HG02943 (cell line): Measurements from ENCODE around the gene PLEKHM2.
"Not testable (repeated sequence)": the region's sequence is repeated elsewhere in the genome, so short reads cannot be mapped to it uniquely, and the experiment has no call there.

Source experiments
- ATAC-seq: cut with Tn5 transposase; IDR thresholded peaks from one replicate; pipeline ENCODE4 v1.9.1; 2021; ENCODE audit warnings: mild to moderate bottlenecking, low read depth, moderate library complexity; ENCODE audit not compliant: unreplicated experiment

The PLEKHM2 gene

DNA sequence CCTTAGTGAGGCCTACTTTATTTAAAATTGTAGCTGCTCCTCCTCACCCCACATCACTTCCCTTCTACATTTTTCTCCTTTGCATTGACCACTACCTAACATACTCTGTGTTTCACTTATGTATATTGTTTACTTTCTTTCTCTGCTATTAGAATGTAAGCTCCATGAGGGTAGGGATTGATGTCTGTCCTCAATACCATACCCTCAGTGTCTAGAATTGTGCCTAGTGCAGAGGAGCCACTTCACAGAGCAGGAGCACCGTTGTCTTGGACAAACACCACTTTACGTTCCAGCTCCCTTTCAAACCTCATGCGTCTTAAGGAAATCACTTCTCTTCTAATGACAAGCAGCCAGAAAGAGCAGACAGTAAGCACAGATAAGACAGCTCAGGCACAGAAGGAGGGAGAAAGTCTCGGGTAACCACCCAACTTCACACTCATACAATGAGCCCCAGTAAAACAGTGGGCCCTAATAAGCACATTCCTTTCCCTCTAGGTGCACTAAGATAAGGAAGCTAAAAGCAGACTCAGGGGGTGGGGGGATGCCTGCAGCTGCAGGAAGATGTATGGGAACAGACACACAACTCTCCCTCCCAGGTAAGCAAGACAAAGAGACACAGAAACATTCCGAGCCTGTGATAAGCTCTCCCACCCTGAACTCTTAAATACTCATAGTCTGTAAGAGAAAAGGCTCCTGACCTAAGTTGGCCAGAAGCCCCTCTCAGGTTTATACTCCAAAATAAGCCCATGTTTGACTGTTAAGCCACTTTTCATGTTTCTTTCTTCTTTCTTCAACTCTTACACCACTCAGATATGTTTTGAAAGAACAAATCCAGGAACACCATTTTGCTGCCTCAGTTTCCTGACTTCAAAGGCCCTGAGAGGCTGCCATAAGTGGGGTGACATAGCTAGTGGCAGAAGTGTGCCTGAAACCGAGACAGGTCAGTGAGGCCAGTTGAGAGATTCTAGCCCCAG is 7.1 kb upstream of the PLEKHM2 start:
- ATAC-seq = no peak

DNA sequence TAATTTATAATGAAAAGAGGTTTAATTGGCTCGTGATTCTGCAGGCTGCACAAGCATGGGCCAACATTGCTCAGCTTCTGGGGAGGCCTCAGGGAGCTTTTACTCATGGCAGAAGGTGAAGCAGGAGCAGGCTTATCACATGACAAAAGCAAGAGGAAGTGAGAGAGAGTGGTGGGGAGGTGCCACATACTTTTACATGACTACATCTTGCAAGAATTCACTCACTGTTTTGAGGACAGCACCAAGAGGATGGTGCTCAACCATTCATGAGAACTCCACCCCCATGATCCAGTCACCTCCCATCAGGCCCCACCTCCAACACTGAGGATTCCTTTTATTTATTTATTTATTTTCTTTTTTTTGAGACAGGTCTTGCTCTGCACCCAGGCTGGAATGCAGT is 5.5 kb upstream of the PLEKHM2 start:
- no peak for ATAC-seq

DNA sequence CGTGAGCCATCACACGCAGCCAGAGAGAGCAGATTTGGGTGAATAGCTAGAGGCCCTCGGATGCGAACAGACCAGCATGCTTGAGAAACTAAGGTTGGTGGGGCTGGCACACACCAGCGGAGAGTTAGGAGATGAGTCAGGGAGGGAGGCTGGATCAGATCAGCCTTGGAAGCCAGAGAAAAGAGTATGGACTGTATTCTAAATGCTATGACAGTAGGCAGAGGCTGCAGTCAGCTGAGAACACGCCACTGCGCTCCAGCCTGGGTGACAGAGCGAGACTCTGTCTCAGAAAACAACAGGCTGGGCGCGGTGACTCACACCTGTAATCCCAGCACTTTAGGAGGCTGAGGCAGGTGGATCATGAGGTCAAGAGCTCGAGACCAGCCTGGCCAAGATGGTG is 4.0 kb upstream of the PLEKHM2 start:
- ATAC-seq = no peak

GRCh38 chr1:15680561-15681348 is 3.4 kb upstream of the PLEKHM2 start:
- no peak for ATAC-seq

DNA sequence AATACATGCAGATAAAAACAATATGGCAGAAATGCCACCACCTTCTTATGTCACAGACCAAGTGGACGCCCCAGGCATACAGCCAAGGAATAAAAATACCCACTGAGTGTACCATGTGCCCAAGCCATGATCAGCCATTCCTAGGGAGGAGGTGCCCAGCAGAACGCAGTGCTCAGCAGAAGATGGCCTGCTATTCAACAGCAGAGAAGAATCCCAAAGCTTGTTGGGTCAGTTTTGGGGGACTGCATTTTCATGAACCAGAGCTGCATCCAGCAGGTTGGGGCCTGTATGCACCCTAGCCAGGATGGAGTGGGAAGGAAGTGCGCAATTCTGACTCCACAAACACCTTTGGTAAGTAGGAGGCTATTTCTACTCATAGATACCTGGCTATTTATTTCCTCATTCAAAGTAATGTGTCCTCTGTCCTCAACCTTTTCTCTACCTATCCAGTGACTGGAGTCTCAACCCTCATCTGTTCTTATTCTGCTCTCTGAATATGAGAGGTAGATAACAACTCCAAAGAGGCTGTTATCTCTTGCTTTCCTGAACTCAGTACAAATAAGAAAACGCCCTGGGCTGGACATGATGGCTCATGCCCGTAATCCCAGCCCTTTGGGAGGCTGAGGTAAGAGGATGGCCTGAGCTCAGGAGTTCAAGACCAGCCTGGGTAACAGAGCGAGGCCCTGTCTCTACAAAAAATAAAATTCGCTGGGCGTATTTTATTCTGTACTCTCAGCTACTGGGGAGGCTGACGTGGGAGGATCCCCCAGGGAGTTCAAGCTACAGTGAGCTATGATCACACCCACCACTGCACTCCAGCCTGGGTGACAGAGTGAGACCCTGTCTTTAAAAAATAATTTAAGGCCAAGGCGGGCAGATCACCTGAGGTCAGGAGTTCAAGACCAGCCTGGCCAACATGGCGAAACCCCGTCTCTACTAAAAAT is 2.5 kb upstream of the PLEKHM2 start:
- no peak for ATAC-seq

DNA sequence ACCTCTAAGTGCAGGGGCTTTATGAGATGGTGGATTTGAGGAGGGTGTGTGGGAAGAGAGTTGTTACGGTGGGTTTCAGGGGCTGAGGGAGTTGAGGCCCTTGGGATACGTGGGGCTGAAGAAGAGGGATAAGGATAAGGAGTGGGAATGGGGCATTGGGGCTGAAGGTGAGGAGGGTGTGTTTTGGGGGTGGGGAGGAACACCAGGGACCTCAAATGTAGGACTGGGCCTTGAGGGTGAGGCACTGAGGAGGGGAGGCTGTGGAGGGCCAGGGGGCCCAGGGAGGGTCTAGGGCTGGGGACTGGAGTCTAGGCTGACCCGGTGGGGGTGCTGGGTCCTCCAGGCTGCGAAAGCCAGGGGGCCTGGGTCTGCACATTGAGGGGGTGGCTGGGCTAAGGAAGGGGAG is 1.2 kb upstream of the PLEKHM2 start:
- no peak for ATAC-seq

DNA sequence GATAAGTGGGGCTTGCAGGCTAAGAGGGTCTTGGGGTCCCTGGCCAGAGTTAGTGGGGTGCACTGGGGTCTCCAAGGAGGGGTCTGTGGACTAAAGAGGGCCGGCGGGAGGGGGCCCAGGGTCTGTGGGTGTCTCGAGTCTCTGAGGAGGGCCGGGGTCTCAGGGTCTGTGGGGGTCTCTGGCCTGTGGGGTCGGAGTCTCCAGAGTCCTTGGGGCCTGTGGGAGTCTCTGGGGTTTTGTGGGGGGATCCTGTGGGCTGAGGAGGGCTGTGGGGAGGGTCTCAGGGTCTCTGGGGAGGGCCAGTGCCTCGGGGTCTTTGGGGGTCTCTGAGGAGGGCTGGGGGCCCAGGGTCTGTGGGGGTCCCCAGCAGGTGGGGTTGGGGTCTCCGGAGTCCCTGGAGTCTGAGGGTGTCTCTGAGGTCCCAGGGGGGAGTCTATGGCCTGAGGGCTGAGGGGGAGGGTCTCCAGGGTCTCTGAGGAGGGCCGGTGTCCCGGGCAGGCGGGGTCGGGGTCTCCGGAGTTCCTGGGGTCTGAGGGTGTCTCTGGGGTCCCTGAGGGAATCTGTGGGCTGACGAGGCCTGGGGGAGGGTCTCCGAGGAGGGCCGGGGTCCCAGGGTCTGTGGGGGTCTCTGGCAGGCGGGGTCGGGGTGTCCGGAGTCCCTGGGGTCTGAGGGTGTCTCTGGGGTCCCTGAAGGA is 628 bp upstream of the PLEKHM2 start:
- no peak for ATAC-seq

DNA sequence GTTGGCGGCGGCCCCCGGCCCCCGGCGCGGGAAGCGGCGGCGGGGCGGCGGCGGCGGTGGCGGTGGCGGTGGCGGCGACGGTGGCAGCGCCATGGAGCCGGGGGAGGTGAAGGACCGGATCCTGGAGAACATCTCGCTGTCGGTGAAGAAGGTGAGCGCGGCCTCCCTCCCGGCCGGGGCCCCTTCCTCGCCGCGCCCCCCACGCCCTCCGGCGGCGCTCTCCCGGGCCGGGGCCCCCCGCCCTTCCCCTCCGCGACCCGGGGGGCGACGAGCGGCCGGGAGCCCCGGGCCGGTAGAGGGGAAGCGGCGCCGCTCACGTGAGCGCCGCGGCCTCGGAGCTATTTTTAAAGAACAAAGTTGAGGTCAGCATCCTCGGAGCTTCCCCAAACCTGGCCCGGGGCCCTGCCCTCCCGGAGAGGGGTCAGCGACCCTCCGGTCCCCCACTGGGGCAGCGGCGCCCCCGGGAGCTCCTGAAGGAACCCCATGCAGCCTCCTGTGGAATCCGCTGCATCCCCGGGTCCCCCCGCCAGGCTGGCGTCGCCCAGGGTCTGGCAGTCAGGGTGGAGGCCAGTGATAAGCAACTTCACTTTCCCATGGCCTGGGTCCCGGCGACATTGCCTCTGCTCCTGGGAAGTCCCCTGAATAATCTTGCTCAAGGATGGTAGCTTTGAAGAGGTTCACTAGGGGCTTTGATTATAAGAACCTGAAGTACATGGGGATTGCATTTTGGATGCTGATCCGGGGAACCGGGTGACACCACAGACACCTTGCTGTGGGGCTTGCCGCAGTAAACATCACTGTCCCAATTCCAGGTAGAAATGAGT is 560 bp downstream of the PLEKHM2 start:
- ATAC-seq = no peak

- ATAC-seq = no peak
Measured at GRCh38 chr1:15685820-15686219, 1.7 kb downstream of the PLEKHM2 start.

DNA sequence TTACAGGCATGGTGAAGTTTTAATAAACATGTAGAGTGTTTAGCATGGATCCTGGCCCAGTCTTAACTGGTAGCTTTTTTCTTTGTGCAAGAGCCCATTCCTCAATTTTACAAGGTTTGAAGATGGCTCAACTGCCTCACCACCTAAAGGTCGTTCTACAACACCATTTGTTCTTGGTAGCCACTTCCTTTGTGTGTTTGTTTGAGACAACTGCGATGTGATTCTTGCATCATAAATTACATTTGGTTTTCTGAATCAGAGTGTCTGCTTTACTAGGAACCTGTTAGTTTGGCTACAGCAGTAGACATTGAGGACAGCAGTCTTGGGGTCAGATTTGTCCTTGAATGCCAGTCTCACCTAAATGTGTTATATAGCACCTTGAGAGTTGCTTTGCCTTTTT is 3.3 kb downstream of the PLEKHM2 start:
- ATAC-seq = no peak

- no peak for ATAC-seq
Measured at GRCh38 chr1:15690317-15690716, 6.2 kb downstream of the PLEKHM2 start.

- no peak for ATAC-seq
Measured at GRCh38 chr1:15691434-15692032, 7.4 kb downstream of the PLEKHM2 start.

- no peak for ATAC-seq
Measured at GRCh38 chr1:15692121-15692682, 8.1 kb downstream of the PLEKHM2 start.

- no peak for ATAC-seq
Measured at GRCh38 chr1:15693371-15693770, 9.3 kb downstream of the PLEKHM2 start.

DNA sequence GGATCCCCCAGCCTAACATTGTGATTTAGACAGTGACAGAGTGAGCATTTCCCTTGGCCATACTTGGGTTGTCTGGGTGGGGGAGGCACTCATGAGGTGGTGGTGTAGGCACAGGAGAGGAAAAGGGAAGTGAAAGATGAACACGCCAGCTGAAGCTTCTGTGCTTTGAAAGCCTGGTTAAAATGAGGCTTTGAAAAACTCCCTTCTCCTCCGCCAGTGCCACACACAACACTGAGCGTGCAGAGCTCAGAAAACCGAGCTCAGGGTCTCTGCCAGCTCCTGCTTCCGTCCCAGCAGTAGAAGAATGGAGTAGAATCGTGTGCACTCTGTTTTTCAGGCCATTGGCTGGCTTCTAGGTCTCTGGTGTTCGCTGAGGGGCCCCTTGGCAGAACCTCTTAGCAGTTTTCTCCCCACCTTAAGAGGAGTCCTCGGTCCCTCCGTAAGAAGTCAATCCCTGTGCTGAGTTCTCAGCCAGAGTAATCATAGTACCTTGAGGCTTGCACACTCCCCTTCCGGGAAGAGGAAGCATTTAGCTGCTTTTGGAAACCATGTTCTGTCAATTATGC is 12.9 kb downstream of the PLEKHM2 start:
- peak; percentile 88 for ATAC-seq

GRCh38 chr1:15698201-15698600 is 14.1 kb downstream of the PLEKHM2 start:
- ATAC-seq = no peak

DNA sequence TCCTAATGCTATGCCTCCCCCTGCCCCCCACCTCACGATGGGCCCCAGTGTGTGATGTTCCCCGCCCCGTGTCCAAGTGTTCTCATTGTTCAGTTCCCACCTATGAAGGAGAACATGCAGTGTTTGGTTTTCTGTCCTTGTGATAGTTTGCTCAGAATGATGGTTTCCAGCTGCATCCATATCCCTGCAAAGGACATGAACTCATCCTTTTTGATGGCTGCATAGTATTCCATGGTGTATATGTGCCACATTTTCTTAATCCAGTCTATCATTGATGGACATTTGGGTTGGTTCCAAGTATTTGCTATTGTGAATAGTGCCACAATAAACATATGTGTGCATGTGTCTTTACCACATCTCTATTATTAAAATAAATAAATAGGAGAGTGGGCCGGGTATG is 15.2 kb downstream of the PLEKHM2 start:
- not testable (repeated sequence) for ATAC-seq

DNA sequence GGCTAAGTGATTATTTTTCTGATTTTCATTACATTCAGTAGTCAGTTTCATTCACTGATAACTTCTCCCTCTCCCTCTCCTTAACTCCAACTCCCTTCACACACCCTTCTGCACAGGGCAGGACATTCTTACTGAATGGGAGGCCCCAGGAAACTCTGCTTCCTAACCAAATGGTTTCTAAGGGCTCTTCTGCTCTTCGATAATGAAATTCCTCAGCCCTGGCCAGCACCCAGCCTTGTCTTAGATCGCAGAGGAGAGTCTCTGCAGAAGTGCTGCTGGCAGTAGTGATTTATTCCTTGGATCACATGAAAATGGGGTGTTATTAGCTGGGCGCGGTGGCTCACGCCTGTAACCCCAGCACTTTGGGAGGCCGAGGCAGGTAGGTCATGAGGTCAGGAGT is 16.4 kb downstream of the PLEKHM2 start:
- no peak for ATAC-seq
